HepG2 (cell line): ENCODE measurements around the gene HACD1. TPM values are rescaled to one million over a fixed set of nuclear protein-coding genes. Genes with fewer than 3 reads are reported as not detected.

Experiments used
- EP300 ChIP-seq, 3 experiments: sonication (generic) in 1 of 3; formaldehyde crosslinking in 1 of 3; IDR thresholded peaks; 2 replicates each; pipeline versions ENCODE4 v1.5.1 to v1.6.1; 2011 to 2020; ENCODE audit warnings: low read depth in 2 of 3, low read length in 2 of 3, borderline replicate concordance in 1 of 3, improper control_type of control experiment in 1 of 3, mild to moderate bottlenecking in 1 of 3, missing genetic modification reagents in 1 of 3, moderate library complexity in 1 of 3
- GPN1 ChIP-seq: sonication (generic); formaldehyde crosslinking; IDR thresholded peaks from 2 replicates; pipeline ENCODE4 v1.5.1; 2020; ENCODE audit warnings: missing genetic modification reagents, borderline replicate concordance
- HHEX ChIP-seq: IDR thresholded peaks from 2 replicates; pipeline ENCODE4 v1.6.1; 2016; ENCODE audit warnings: control low read depth
- HMG20B ChIP-seq: conservative IDR thresholded peaks from 2 replicates; pipeline ENCODE4 v1.6.1; 2016; ENCODE audit warnings: missing genetic modification reagents, missing compliant biosample characterization
- NAIF1 ChIP-seq: sonication (generic); formaldehyde crosslinking; IDR thresholded peaks from 2 replicates; pipeline ENCODE4 v1.5.0; 2020; ENCODE audit warnings: mild to moderate bottlenecking, missing genetic modification reagents, borderline replicate concordance
- PRDM15 ChIP-seq: sonication (generic); formaldehyde crosslinking; IDR thresholded peaks from 2 replicates; pipeline ENCODE4 v1.4.0; 2020; ENCODE audit warnings: missing genetic modification reagents
- SP1 ChIP-seq, 2 experiments: fragments of 450-650 bp in 1 of 2; sonication (generic) in 1 of 2; formaldehyde crosslinking in 1 of 2; IDR thresholded peaks; 2 replicates each; pipeline versions ENCODE4 v1.4.0 to v1.6.1; 2016 to 2020; ENCODE audit warnings: missing genetic modification reagents in 1 of 2
- TAF15 ChIP-seq: fragments of 200-400 bp; formaldehyde crosslinking; IDR thresholded peaks from one replicate; pipeline ENCODE4 v1.6.1; 2018; ENCODE audit warnings: mild to moderate bottlenecking, low read depth, low read length; ENCODE audit not compliant: poor library complexity, severe bottlenecking
- ZNF274 ChIP-seq: sonication (generic); formaldehyde crosslinking; IDR thresholded peaks from 2 replicates; pipeline ENCODE4 v1.5.1; 2020; ENCODE audit warnings: mild to moderate bottlenecking, missing genetic modification reagents
- ZNF329 ChIP-seq: sonication (generic); formaldehyde crosslinking; IDR thresholded peaks from 2 replicates; pipeline ENCODE4 v1.9.0; 2021; ENCODE audit warnings: low read depth, mild to moderate bottlenecking, missing genetic modification reagents
- ZNF510 ChIP-seq: sonication (generic); formaldehyde crosslinking; IDR thresholded peaks from 2 replicates; pipeline ENCODE4 v1.4.0; 2020; ENCODE audit warnings: low read depth, mild to moderate bottlenecking, missing genetic modification reagents
- ZNF766 ChIP-seq: sonication (generic); formaldehyde crosslinking; IDR thresholded peaks from 2 replicates; pipeline ENCODE4 v1.5.0; 2020; ENCODE audit warnings: missing genetic modification reagents, borderline replicate concordance
- ZNF776 ChIP-seq: sonication (generic); formaldehyde crosslinking; IDR thresholded peaks from 2 replicates; pipeline ENCODE4 v1.4.0; 2020; ENCODE audit warnings: mild to moderate bottlenecking, missing genetic modification reagents
- ZNF784 ChIP-seq: sonication (generic); formaldehyde crosslinking; IDR thresholded peaks from 2 replicates; pipeline ENCODE4 v1.5.1; 2020; ENCODE audit warnings: missing genetic modification reagents, mild to moderate bottlenecking, borderline replicate concordance
- polyA plus RNA-seq, 8 experiments: library from polyadenylated mRNA; depleted of rRNA in 3 of 8; stranded (reverse) in 7 of 8; unstranded in 1 of 8; fragments of >200 nt; fragmentation: Illumina TruSeq in 4 of 8; extraction: Trizol in 4 of 8; gene quantifications; 2 replicates each; pipeline versions ENCODE4 v1.2.1 to v1.2.3, GENCODE V29; 2011 to 2016; ENCODE audit warnings: low read depth in 4 of 8, missing spikeins in 1 of 8, mixed read lengths in 1 of 8; ENCODE audit not compliant: insufficient read depth in 1 of 8
- total RNA-seq, 5 experiments: library from RNA; depleted of rRNA; stranded (reverse); fragments of >200 nt; fragmentation: Illumina TruSeq; extraction: Trizol; gene quantifications; 2 replicates each; pipeline ENCODE4 v1.2.3, GENCODE V29; 2016; ENCODE audit warnings: low read depth in 1 of 5
- TF ChIP-seq, protein P1 (sequence below): sonication (generic); formaldehyde crosslinking; IDR thresholded peaks from 2 replicates; pipeline ENCODE4 v1.5.1; 2020; ENCODE audit warnings: missing genetic modification reagents, mild to moderate bottlenecking, borderline replicate concordance
- TF ChIP-seq, protein P2 (sequence below): sonication (generic); formaldehyde crosslinking; IDR thresholded peaks from 2 replicates; pipeline ENCODE4 v1.5.1; 2020; ENCODE audit warnings: missing genetic modification reagents, mild to moderate bottlenecking, borderline replicate concordance

Gene HACD1
- total and polyA plus RNA-seq, 2 of the 13 experiments (the other 11 are each of a cell fraction or from before 2014, with no cell fraction given), result 43.4 to 47.6 TPM

- no peak for TF ChIP-seq SP1 (IDR thresholded peaks at IDR 0.05)
- TF ChIP-seq SP1 (CRISPR knock-in tag; IDR thresholded peaks at IDR 0.05), result no peak; the same call in none of the 2 replicates
- TF ChIP-seq NAIF1 (CRISPR knock-in tag), result 0 out of 2 replicates have a peak, but pooled peaks have one; percentile 22
- TF ChIP-seq HMG20B, result no peak
- 0 out of 4 replicates have a peak, but pooled peaks of 1 of the 2 experiments have one; percentile 14 for TF ChIP-seq EP300 (IDR thresholded peaks at IDR 0.05; ENCODE audit: low read depth in 2 of 2, low read length in 2 of 2)
- TF ChIP-seq EP300 (CRISPR knock-in tag; IDR thresholded peaks at IDR 0.05; ENCODE audit: borderline replicate concordance), result no peak
- TF ChIP-seq, protein P1, sequence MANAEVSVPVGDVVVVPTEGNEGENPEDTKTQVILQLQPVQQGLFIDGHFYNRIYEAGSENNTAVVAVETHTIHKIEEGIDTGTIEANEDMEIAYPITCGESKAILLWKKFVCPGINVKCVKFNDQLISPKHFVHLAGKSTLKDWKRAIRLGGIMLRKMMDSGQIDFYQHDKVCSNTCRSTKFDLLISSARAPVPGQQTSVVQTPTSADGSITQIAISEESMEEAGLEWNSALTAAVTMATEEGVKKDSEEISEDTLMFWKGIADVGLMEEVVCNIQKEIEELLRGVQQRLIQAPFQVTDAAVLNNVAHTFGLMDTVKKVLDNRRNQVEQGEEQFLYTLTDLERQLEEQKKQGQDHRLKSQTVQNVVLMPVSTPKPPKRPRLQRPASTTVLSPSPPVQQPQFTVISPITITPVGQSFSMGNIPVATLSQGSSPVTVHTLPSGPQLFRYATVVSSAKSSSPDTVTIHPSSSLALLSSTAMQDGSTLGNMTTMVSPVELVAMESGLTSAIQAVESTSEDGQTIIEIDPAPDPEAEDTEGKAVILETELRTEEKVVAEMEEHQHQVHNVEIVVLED, result no peak; the same call in 1 of the 2 replicates
- no peak for TF ChIP-seq ZNF776 (CRISPR knock-in tag)
- no peak for TF ChIP-seq ZNF510
- TF ChIP-seq ZNF274 (CRISPR knock-in tag), result no peak
- TF ChIP-seq ZNF329 (CRISPR knock-in tag), result no peak; the same call in 1 of the 2 replicates
- peak; percentile 23; the same call in 1 of the 2 replicates for TF ChIP-seq ZNF784 (CRISPR knock-in tag)
- TF ChIP-seq GPN1 (CRISPR knock-in tag), result no peak
- TF ChIP-seq, protein P2, sequence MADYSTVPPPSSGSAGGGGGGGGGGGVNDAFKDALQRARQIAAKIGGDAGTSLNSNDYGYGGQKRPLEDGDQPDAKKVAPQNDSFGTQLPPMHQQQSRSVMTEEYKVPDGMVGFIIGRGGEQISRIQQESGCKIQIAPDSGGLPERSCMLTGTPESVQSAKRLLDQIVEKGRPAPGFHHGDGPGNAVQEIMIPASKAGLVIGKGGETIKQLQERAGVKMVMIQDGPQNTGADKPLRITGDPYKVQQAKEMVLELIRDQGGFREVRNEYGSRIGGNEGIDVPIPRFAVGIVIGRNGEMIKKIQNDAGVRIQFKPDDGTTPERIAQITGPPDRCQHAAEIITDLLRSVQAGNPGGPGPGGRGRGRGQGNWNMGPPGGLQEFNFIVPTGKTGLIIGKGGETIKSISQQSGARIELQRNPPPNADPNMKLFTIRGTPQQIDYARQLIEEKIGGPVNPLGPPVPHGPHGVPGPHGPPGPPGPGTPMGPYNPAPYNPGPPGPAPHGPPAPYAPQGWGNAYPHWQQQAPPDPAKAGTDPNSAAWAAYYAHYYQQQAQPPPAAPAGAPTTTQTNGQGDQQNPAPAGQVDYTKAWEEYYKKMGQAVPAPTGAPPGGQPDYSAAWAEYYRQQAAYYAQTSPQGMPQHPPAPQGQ, result no peak
- no peak for TF ChIP-seq HHEX (CRISPR knock-in tag)
- no peak; the same call in 1 of the 2 replicates for TF ChIP-seq ZNF766 (CRISPR knock-in tag)
- no peak for TF ChIP-seq TAF15
- TF ChIP-seq PRDM15 (CRISPR knock-in tag), result no peak
Observed at GRCh38 chr10:17617031-17617911, at the start of gene HACD1 (continued).
